Neuron (in vitro differentiated cells): ENCODE data around the gene PNLIPRP2.

ENCODE experiments used
- H2AFZ ChIP-seq: one replicate; pipeline ENCODE4 v1.6.1; 2013; ENCODE audit warnings: low read depth, mild to moderate bottlenecking, inconsistent platforms, low read length, moderate library complexity
- H3K27me3 ChIP-seq: one replicate; pipeline ENCODE4 v1.6.1; 2013; ENCODE audit warnings: low read length; ENCODE audit not compliant: insufficient read depth
- H3K36me3 ChIP-seq: one replicate; pipeline ENCODE4 v1.6.1; 2013; ENCODE audit warnings: low read length; ENCODE audit not compliant: insufficient read depth
- H3K4me1 ChIP-seq: one replicate; pipeline ENCODE4 v1.6.1; 2013; ENCODE audit warnings: low read length; ENCODE audit not compliant: insufficient read depth
- H3K4me3 ChIP-seq: 2 replicates; pipeline ENCODE4 v1.5.1; 2013; ENCODE audit warnings: mild to moderate bottlenecking, low read length, moderate library complexity
- H3K9me3 ChIP-seq: one replicate; pipeline ENCODE4 v1.6.1; 2013; ENCODE audit warnings: low read length

Gene PNLIPRP2

DNA sequence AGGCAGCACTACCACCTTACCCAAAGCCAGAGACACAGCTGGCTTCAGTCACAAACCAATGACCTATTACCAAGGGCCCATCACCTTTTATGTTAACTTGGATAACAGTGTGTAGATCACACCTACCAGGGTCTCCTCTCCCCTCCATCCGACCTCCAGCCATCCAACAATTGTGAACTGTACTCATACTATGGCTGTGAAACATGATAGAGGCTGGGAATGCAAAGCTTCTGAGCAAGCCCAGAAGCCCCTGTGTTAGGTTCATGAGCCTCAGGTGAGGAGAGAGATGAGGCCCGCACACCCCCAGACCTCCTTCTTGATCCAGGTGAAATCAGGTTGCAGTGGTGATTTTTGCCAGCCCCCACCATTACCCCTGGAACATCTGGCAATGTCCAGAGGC lies 47.7 kb downstream of the PNLIPRP2 start:
- Histone ChIP-seq H3K27me3 (peaks cover 26% of the 10 kb centered on the region), H3K4me1 (peaks cover 8% of the 10 kb centered on the region), H3K9me3 (peaks cover 6% of the 10 kb centered on the region), H2AFZ (no peak overlapping the region), H3K36me3 (no peaks in the 10 kb centered on the region), H3K4me3 (no peak overlapping the region)

- Histone ChIP-seq H3K4me3 (no peak overlapping the region), H3K9me3 (peaks cover 6% of the 10 kb centered on the region), H2AFZ (no peak overlapping the region), H3K4me1 (peaks cover 8% of the 10 kb centered on the region), H3K36me3 (no peaks in the 10 kb centered on the region), H3K27me3 (peaks cover 26% of the 10 kb centered on the region)
These were observed 48.3 kb downstream of the PNLIPRP2 start for GRCh38 chr10:116669080-116669479.

DNA sequence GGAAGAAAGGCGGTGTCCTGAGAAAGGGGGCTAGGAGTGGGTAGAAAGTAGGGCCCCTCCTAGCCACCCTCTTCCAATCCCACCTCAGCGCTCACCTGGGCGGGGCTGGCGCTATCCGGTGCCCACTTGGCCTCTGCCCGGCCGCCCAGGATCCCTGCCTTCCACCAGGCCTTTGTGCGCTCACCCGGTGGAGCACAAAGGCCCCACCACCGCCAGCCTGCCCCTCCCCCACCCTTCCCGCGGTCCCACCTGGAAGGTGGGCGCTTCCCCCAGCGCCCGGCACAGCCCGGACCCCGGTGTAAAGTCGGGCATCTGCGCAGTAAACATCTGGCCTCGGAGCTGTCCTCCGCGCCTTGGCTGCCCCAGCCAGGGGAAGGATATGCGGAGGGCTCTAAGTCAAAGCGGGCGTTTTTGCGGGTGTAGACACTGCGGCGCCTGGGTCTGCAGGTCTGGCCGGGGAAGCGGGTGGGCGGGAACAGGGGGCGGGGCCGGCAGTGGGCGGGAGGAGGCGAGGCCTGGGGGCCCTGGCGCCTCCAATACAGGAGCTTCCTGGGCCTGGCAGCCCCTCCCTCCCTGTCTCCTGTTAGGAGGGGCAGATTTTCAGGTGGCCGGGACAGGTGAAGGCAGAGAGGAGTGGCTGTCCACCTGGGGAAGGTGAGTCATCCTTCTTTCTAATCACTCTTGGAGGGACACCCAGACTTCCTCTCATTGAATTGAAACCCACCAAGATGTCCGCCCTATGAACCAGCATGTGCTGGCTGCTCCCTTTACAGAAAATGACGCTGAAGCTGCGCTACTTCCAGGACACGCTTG lies 49.3 kb downstream of the PNLIPRP2 start:
- Histone ChIP-seq H3K36me3 (no peaks in the 10 kb centered on the region), H3K4me3 (no peak overlapping the region), H3K27me3 (peaks cover 24% of the 10 kb centered on the region)

DNA sequence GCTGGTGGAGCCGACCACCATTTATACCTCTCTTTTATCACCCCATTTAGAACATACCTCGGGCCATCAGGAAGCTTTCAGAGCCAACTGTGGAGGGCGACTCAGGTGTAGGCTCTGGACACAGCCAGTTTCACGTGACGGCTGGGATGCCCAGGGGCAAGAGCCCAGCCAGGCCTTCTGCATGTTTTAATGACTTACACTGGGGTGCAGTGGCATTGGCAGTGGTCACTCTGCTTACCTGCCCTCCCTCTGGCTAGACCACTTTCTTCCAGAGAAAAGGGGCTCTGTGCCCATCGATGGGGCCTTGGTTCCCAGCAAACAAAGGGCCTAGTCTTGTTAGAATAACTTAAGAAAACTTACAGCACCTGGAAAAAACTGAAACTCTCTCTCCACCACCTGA lies 50.0 kb downstream of the PNLIPRP2 start:
- no peak overlapping the region for H3K4me3 ChIP-seq
- H3K36me3 ChIP-seq: no peaks in the 10 kb centered on the region
- H2AFZ ChIP-seq: no peak overlapping the region
- peaks cover 24% of the 10 kb centered on the region for H3K27me3 ChIP-seq
- H3K9me3 ChIP-seq: peaks cover 6% of the 10 kb centered on the region
- peaks cover 4% of the 10 kb centered on the region for H3K4me1 ChIP-seq

More for the DNA sequence above, 49.3 kb downstream of the PNLIPRP2 start:
- no peak overlapping the region for H2AFZ ChIP-seq
- H3K9me3 ChIP-seq: peaks cover 6% of the 10 kb centered on the region
- peaks cover 8% of the 10 kb centered on the region for H3K4me1 ChIP-seq

DNA sequence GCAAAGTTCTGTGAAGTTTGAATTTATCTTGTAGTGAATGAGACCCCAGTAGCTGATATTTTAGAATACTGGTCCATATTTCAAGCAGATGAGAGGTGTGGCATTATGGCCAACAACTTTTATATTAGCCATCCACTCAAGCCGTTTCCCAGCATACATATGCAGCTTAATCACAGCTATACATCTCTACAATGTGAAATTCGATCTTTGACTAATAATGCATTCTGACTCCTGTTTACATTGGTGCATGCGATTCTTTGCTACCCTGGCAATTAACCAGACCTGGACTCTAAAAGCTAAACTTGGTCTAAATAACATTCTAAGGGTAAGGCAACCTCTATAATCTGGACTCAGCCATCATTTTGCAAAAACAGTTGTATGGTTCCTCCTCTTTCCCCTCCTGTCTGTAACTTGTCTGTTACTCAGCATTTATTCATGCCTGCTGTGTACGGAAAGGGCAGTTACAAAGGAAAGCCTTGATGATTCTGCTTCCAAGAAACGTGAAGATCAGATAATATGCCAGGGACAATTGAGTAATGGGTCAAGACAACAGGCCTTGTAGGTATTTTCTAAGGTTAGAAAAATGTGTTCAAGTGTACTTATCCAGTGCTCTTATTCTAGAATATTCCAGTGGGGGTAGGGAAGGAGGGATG lies 50.6 kb downstream of the PNLIPRP2 start:
- no peak overlapping the region for H3K4me3 ChIP-seq

DNA sequence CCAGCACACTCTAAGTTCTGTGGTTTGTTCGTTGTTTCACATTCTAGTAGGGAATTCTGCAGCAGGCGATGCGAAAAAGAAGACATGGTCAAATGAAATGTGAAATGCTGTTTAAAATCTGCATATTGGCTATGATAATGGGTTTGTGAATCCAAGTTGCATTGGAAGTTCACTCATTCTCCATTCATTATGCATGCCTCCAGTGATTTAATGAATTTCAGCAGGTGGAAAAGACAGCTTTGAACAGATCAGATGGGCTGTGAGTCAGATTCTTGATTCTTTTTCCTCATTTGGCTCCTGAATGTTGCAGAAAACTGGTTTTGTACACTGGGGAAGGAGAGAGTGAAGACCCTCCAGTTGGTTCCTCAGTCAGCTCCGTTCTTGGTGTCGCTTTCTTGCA lies 52.1 kb downstream of the PNLIPRP2 start:
- Histone ChIP-seq H3K4me1 (no peaks in the 10 kb centered on the region), H3K27me3 (peaks cover 16% of the 10 kb centered on the region), H2AFZ (no peak overlapping the region), H3K9me3 (peaks cover 1% of the 10 kb centered on the region), H3K36me3 (no peaks in the 10 kb centered on the region), H3K4me3 (no peak overlapping the region)

More for the DNA sequence above, 50.6 kb downstream of the PNLIPRP2 start:
- Histone ChIP-seq H3K4me1 (no peaks in the 10 kb centered on the region), H2AFZ (no peak overlapping the region), H3K27me3 (peaks cover 24% of the 10 kb centered on the region), H3K9me3 (peaks cover 6% of the 10 kb centered on the region), H3K36me3 (no peaks in the 10 kb centered on the region)

DNA sequence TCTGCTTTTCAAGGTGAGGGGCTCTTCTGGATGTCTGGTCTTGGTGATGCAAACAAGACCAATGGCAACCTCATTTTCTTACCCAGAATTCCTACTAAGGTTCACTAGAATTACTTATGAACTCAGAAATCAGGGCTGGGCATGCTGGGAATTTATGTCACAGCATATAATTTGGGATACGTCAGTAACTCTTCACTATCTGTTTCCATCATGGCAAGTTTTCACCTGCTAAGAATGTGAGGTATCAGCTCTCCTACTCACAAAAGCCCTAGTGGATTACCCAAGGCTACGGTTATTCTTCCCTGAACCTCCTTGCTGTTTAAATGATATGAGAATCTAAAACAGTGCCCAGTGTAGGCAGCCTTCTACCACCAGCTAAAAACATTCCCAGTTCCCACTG lies 53.1 kb downstream of the PNLIPRP2 start:
- Histone ChIP-seq H3K36me3 (no peaks in the 10 kb centered on the region), H3K4me1 (no peaks in the 10 kb centered on the region), H3K9me3 (peaks cover 1% of the 10 kb centered on the region)

GRCh38 chr10:116674901-116675423 lies 54.2 kb downstream of the PNLIPRP2 start:
- Histone ChIP-seq H3K9me3 (peaks cover 1% of the 10 kb centered on the region), H3K4me3 (no peak overlapping the region), H3K36me3 (no peaks in the 10 kb centered on the region), H3K4me1 (no peaks in the 10 kb centered on the region), H2AFZ (no peak overlapping the region), H3K27me3 (peaks cover 8% of the 10 kb centered on the region)

More for the DNA sequence above, 53.1 kb downstream of the PNLIPRP2 start:
- Histone ChIP-seq H3K27me3 (peaks cover 11% of the 10 kb centered on the region), H3K4me3 (no peak overlapping the region), H2AFZ (no peak overlapping the region)

GRCh38 chr10:116676118-116676517 lies 55.4 kb downstream of the PNLIPRP2 start:
- peaks cover 2% of the 10 kb centered on the region for H3K27me3 ChIP-seq
- no peaks in the 10 kb centered on the region for H3K4me1 ChIP-seq
- no peak overlapping the region for H2AFZ ChIP-seq
- H3K4me3 ChIP-seq: no peak overlapping the region
- H3K36me3 ChIP-seq: no peaks in the 10 kb centered on the region
- H3K9me3 ChIP-seq: no peaks in the 10 kb centered on the region

- no peaks in the 10 kb centered on the region for H3K9me3 ChIP-seq
- H3K4me1 ChIP-seq: no peaks in the 10 kb centered on the region
- no peak overlapping the region for H3K4me3 ChIP-seq
- peaks cover 2% of the 10 kb centered on the region for H3K27me3 ChIP-seq
- no peaks in the 10 kb centered on the region for H3K36me3 ChIP-seq
- no peak overlapping the region for H2AFZ ChIP-seq
These were observed 55.9 kb downstream of the PNLIPRP2 start for GRCh38 chr10:116676633-116677032.

- Histone ChIP-seq H3K27me3 (no peaks in the 10 kb centered on the region), H3K4me1 (no peaks in the 10 kb centered on the region), H2AFZ (no peak overlapping the region), H3K4me3 (no peak overlapping the region), H3K9me3 (no peaks in the 10 kb centered on the region), H3K36me3 (no peaks in the 10 kb centered on the region)
These were observed 58.6 kb downstream of the PNLIPRP2 start for GRCh38 chr10:116679351-116679750.

DNA sequence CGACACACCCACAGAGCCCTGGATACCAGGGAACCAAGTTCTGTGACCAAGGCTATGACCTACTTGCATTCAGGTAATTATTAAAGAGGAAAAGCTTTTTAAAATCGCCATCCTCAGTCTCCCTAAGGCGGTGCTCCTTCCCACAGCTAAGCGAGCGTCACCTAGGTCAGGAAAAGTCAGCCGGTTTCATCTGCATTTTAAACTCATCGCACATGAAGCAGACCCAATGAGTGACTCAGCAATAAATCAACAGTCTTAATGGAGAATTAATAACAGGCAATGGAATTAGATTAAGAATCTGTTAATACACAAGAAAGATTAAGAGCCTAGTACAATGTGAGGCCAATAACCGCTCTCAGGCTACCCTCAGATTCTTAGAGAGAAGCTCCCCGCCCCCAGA lies 62.4 kb downstream of the PNLIPRP2 start:
- no peaks in the 10 kb centered on the region for H3K4me1 ChIP-seq
- no peak overlapping the region for H3K4me3 ChIP-seq
- no peaks in the 10 kb centered on the region for H3K36me3 ChIP-seq
- no peak overlapping the region for H2AFZ ChIP-seq
- no peaks in the 10 kb centered on the region for H3K9me3 ChIP-seq
- no peaks in the 10 kb centered on the region for H3K27me3 ChIP-seq

DNA sequence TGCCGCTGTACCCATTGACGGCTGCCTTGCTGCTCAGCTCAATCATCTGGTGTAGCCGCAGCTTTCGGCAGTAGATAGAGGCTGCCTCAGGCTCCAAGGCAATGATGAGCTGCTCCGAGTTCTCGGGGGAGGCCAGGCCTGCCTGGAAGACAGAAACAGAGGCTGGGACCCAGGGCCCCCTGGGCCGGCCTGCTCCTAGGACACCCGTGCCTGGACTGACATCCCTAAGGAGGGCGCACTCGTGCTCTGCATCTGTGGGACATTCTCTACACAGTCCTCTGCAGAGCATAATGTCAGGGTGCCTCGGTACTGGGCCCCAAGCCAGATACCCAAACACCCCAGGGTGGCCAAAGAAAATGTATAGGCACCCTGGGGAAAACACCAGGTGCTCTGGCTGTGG lies 63.1 kb downstream of the PNLIPRP2 start:
- Histone ChIP-seq H2AFZ (no peak overlapping the region), H3K36me3 (no peaks in the 10 kb centered on the region), H3K27me3 (no peaks in the 10 kb centered on the region), H3K9me3 (no peaks in the 10 kb centered on the region), H3K4me1 (no peaks in the 10 kb centered on the region), H3K4me3 (no peak overlapping the region)
